Peyer's patch (tissue), 4 donors: Measurements from ENCODE around the gene HNRNPH2.

Experiments
- POLR2A ChIP-seq, 2 donors: fragments of 450-650 bp; IDR thresholded peaks; one replicate each; pipeline ENCODE4 v1.5.1; 2017; ENCODE audit warnings: antibody characterized with exemption in 2 of 2, mild to moderate bottlenecking in 2 of 2, moderate library complexity in 2 of 2
- TF ChIP-seq, protein P1 (sequence below), 6 experiments: fragments of 450-650 bp in 4 of 6; fragments of 200-600 bp in 2 of 6; sonication (generic) in 1 of 6; IDR thresholded peaks; one replicate each; pipeline ENCODE4 v1.5.1; 2017 to 2019; ENCODE audit warnings: antibody characterized with exemption in 6 of 6, mild to moderate bottlenecking in 3 of 6, moderate library complexity in 1 of 6

- TF ChIP-seq POLR2A (IDR thresholded peaks at IDR 0.05), result no peak
- TF ChIP-seq, protein P1, sequence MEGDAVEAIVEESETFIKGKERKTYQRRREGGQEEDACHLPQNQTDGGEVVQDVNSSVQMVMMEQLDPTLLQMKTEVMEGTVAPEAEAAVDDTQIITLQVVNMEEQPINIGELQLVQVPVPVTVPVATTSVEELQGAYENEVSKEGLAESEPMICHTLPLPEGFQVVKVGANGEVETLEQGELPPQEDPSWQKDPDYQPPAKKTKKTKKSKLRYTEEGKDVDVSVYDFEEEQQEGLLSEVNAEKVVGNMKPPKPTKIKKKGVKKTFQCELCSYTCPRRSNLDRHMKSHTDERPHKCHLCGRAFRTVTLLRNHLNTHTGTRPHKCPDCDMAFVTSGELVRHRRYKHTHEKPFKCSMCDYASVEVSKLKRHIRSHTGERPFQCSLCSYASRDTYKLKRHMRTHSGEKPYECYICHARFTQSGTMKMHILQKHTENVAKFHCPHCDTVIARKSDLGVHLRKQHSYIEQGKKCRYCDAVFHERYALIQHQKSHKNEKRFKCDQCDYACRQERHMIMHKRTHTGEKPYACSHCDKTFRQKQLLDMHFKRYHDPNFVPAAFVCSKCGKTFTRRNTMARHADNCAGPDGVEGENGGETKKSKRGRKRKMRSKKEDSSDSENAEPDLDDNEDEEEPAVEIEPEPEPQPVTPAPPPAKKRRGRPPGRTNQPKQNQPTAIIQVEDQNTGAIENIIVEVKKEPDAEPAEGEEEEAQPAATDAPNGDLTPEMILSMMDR (IDR thresholded peaks at IDR 0.05), result no peak
Measured at GRCh38 chrX:101450961-101451360, 42.9 kb downstream of the HNRNPH2 start.
